ENCODE data around the gene VANGL2.
"Not testable (repeated sequence)": the region's sequence is repeated elsewhere in the genome, so short reads cannot be mapped to it uniquely, and the experiment has no call there.

The VANGL2 gene

DNA sequence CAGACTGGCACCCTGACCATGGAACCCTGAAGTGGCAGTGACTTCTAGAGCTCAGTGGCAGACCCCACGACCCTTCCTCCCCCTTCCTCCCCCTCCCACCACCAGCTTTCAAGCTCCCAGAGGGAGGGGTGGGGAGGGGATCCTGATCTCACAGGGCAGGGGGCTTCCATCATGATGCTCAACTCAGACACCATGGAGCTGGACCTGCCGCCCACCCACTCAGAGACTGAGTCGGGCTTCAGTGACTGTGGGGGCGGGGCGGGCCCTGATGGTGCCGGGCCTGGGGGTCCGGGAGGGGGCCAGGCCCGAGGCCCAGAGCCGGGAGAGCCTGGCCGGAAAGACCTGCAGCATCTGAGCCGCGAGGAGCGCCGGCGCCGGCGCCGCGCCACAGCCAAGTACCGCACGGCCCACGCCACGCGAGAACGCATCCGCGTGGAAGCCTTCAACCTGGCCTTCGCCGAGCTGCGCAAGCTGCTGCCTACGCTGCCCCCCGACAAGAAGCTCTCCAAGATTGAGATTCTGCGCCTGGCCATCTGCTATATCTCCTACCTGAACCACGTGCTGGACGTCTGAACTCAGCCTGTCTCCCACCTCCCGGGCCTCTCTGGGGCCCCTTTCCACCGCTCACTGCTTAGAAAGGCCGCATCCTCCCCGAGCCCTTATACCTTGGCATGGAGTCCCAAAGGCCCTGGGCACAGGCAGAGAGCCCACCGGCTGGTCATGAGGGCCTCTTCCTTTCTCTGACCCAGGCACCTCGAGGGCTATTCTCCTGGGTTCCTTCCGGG, 29.6 kb upstream of the VANGL2 start:
- no peak for DNase-seq

DNA sequence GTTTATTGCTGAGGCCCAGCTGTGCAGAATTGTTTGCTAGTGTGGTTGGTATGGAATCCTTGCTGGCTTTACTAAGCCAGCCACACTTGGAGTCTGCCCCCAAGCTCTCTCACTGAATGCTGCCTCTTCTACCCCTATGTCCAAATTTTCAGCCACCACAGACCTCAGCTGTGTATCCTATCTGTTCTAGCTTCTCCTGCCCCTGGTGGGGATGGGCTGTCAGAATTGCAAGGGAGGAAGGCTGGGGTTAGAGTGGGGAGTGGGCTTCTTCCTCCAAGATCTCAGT, 29.1 kb upstream of the VANGL2 start:
- DNase-seq, result no peak

DNA sequence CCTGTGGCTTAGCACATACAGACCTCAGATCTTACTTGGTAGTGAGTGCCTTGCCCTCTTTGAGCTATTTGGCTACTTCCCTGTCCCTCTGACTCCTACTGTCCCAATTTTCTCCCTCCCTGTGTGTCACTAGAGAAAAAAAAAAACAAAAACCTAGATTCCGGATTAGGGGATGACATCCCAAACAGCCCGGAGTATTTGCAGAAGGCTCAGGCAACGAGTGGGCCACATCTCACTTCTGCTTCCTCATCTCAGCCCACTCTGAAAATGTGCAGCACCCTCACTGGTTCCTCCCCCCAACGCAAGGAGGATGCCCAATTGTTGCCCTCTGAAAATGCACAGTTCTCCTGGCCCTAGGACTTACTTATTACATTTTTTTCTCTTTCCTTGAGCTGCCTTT, 28.6 kb upstream of the VANGL2 start:
- no peak for DNase-seq

DNA sequence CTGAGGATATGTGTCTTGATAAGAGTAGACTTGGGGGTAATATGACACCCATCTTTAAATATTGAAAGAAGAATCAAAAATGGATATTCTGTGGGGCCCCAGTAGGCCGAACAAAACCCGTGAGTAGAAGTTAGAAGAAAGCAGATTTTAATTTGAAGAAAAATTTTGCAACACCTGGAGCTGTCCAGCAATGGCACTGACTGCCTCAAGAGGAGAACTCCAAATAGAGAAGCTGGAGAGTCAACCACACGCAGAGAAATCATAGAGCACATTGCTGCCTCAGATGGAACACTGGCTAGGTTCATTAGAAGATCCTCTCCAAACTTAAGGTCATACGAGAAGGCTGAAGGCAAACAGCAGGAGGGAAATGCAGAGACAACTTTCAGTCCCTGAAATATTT, 26.7 kb upstream of the VANGL2 start:
- no peak for DNase-seq

DNA sequence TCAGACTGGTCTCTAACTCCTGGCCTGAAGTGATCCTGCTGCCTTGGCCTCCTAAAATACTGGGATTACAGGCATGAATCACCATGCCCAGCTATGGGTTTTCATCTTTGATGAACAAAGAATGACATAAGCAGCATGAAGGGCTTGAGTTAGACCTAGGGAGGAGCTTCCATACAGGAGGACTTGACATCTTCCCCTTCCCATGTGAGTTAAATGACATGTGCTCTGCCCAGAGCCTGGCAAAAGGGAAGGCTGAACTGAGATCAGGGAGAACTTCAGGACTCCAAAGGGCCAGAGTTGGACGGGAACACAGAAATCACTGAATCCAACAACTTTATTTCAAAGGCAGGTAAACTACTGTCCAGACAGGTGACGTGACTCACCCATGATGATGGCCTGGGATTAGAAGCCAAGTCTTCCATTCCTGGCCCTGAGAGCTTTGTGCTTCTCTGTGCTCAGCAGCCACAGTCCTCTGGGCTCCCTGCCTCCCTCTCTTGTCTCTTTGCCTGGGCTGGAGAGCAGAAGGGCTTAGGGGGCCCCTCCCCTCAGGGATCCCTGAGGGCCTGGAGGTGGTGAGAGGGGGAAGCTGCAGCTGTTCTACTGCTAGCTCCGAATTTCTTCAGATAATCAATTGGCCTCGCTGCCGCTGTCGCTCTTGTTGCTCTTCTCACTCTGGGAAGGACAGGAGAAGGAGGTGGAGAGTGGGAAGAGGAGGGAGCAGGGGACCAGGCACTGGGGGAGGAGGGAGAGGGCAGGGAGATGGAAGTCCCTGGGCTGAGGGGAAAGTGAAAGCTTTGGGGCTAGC, 25.9 kb upstream of the VANGL2 start:
- no peak for DNase-seq

DNA sequence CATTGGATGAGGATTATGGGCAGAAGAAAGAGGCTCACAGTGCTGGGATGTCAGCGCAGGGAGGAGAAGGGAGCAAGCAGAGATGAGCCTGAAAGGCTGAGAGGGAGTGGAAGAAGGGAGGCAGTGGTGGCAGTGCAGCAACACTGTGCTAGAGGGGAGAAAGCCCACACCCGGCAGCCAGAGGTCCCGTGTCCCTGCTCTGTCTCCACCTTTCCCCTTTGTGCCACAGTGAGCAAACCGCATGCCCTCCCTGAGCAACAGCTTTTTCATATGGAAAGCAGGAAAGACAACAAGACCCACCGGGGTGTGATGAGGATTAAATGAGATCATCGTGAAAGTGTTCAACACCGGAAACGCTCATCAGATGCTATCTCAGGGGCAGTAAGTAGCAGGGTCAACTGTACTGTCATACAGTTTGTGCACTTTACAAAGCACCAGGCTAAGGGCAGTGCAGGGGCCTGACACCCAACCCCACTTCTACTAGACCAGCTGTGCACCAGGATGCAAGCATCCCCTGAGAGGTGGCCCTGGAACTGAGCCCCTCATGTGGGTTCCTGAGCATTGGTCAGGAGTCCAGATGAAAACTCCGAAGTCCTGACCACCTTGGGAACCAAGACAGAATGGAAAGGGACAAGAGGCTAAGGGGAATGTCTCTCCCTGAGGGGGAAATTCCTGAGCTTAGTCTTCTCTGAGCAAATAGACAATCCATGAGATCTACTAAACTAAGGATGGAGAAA, 24.4 kb upstream of the VANGL2 start:
- no peak for DNase-seq

DNA sequence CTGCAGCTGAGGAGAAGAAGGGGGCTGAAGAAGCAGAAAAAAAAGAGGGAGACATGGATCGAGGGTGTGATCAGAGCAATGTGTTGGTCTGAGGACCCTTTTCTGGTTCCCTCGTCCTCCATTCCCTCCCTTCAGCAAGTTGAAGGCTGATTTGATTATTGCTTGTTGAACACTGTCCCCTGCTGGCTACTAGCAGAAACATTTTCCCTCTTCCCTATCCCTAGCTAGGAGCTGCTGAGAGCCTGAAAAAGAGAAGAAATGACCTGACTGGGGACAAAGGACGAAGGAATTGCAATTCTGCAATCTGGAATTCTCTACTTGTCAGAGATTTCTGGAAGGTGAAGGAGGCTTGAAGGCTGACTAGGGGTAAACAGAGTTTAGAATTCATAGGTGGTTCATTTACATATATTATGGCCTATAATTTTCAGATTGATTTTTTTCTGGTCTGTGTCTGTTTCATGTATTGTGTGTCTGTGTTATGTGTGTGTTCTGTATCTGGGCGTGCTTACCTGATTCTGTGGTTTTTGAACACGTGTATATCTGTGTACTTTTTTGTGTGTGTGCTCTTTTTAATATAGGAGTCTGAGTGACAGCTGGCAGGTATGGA, 23.7 kb upstream of the VANGL2 start:
- DNase-seq, result peak; percentile 57

DNA sequence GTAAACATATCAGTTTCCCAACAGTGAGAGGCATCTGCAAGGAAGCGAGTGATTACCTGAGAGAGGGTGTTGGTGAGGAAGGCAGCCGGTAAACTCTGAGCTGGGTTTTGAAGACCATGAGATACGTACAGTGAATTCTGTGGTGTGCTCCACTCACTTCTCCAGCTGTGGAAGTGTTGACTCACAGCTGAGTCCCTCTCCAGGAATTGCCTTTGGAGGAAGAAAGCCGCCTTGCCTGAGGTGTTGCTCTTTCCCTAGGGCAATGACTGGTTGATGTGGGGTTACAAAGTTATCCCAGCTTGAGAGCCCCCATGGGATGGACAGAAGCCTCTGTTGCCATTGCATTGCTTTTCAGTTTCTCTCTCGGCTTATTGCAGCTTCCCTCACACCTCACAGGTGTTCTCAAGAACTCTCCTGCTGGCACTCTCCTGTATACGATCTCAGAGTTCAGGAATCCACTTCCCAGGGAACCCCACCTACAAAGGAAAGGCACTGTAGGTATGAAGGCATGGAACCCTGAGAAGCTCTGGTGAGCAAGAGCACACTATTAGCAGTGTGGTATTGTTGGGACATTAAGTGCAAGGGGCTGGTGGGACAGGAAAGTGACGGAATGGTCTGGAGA, 22.7 kb upstream of the VANGL2 start:
- peak; percentile 40 for DNase-seq

DNA sequence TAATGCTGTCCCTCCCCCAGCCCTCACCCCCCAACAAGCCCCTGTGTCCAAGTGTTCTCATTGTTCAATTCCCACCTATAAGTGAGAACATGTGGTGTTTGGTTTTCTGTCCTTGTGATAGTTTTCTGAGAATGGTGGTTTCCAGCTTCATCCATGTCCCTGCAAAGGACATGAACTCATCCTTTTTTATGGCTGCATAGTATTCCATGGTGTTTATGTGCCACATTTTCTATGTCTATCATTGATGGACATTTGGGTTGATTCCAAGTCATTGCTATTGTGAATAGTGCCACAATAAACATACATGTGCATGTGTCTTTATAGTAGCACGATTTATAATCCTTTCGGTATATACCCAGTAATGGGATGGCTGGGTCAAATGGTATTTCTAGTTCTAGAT, 15.6 kb upstream of the VANGL2 start:
- DNase-seq, result not testable (repeated sequence)

DNA sequence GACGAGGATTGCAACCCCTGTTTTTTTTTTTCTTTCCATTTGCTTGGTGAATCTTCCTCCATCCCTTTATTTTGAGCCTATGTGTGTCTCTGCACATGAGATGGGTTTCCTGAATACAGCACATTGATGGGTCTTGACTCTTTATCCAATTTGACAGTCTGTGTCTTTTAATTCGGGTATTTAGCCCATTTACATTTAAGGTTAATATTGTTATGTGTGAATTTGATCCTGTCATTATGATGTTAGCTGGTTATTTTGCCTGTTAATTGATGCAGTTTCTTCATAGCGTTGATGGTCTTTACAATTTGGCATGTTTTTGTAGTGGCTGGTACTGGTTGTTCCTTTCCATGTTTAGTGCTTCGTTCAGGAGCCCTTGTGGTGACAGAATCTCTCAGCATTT, 12.0 kb upstream of the VANGL2 start:
- not testable (repeated sequence) for DNase-seq

DNA sequence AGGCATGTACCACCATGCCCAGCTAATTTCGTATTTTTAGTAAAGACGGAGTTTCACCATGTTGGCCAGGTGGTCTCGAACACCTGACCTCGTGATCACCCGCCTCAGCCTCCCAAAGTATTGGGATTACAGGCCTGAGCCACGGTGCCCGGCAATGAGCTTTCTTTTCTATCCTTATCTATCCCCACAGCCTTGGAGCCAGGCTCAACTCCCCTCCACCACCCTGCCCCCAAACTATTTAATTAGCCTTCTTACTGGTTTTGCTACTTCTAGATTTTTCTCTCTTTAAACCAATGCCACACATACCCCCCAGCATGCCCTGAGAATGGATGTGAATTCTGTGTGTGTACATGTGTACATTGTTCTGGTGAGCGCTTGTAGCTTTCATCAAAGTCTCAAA, 5.7 kb upstream of the VANGL2 start:
- no peak for DNase-seq

DNA sequence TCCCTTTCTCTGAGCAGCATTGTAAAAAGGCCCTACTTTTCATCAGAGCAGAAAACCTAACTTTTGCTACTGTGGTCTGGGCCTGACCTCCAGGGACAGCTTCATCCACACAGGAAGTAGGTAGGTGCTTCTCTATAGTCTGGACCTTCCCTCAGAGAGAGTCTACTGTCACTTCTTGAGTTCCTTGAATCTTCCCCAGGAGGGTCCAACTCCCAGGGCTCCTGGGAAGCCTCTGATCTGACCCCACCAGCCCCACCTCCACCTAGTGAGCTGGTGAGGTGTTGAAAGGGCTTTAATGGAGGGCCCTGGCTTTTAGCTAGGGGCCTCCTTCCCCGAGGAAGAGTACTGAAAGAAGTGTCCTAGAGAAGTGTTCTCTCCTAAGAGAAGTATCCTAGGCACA, 2.7 kb upstream of the VANGL2 start:
- DNase-seq, result no peak

DNA sequence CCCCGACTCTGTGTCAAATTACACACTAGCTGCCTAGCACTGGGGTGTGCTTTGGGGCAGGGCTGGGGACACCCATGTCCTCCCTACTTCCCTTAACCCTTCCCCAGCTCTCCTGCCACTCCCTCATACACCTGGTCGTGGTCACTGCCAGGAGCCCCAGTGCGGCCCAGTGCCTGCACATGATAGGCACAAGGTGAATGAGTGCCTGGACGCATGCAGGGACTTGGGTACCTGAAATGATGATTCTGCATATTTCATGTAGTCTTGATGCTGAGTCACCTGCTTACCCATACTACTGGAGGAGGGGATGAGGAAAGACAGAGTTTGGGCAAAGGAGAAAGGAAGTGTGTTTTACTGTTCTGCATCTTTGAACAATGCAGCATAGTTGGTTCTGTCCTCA, 1.5 kb upstream of the VANGL2 start:
- no peak for DNase-seq

DNA sequence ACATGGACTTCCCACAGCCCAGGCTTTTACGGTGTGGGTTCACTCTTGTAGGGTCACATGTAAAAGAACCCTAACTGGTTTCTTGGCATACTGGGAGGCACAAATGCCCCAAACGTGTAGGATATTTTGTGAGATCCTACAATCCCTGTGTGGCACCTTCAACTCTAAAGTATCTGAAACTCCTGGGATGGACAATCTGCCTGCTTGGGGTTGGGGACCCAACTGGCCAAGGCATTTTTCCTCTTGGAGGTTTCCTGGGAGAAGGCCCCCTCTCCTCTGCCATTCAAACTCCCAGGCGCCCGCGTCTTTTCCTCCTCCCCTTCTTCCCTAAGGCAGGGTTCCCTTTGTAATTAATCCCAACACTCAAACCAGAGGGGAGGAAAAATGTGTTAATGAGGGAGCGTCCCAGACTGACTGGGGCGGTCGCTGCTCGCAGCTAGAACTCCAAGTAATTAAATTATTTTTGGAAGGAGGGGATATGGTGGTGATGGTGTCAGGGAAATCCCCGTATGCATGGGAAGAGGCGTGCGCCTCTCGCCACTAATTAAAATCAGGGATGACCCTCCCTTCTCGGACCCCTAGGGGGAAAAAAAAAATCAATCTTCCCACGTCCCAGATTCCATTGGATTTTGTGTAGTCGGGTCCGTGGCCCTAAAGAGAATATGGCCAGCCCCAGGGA, 681 bp upstream of the VANGL2 start:
- DNase-seq, result no peak

DNA sequence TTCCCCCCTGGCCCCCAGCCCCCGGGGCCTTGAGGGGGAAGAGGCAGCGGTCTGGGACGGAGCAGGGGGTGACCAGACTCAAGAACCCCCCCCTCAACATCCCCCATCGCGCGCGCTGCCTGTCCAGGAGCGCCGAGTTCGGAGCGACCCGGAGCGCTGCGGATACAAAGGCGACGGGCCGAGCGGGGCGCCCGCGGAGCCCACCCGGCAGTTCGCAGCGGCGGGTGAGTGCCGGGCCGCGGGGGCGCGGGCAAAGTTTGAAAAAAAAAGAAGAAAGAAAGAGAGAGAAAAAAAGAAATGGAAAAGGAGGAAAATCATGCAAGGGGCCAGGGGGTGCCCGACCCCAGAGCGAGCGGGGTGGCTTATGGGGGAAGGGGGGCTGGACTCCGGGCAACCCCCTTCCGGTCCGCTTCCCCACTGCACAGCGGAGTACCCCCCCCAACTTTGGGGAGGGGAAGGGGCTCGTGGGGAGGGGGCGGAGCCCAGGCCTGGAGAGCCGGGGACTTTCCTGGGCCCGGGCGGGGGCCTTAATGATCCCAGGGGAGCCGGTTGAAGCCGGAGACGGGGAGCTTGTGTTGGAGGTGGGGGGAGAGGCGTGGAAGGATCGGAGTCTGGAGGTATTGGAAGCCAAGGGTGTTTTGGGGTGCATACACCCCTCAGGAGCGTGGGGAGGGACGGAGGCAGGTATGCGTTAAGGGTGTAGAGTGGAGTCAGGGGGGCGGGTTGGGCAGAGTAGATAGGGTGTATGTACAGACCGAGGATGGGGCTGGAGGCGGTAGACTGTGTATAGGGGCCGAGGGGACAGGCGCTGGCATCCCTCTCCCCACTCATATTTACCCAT, 502 bp downstream of the VANGL2 start:
- no peak for DNase-seq

DNA sequence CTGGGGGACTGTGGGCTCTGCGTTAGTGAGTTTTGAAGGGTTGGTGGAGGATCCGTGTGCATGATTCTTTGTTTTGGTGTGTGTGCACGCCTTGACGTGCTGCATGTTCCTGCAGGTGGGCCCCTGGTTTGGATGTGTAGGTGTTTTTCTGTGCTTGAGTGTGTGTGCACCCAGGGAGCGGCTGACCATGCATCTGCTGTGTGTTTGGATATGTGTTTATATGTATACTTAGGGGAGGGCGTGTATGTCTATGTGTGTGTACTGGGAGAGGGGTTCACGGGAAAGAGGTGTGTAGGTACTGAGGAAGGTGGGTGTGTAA, 1.1 kb downstream of the VANGL2 start:
- no peak for DNase-seq

DNA sequence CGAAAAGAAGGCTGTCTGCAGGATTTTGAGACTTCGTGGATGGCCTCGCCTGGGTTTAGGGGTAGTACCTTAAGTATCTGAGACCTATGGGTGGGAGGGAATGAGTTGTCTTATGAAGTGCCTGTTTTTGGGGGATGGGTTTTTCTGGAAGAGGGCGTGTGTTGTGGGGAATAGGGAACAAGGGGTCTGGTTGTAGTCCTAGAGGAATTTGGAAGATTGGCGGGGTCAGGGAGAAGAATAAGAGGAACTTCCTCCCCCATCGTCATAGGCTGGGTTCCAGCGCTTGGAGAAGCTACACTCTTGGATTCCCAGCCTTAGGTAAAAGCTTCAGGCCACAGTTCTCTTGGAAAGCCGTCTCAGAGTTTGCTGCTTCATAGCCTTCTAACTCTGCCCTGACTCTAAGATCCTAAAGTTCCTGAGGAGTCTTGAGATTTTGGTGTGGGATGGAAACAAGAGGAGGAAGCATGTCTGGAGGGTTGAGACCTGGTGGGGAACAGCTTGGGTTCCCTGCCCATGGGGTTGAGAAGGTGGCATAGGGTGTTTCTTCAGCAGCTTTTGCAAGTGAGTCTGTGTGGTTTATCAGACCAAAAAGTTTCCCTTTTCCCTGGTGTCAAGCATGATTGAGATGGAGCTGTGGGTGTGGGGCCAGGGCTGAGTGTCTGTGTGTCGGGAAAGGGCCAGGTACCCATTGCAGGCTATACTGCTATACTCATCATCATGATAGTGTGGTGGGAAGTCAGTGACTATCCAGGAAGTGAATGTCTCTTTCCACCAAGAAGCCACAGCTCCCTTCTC, 1.8 kb downstream of the VANGL2 start:
- no peak for DNase-seq

DNA sequence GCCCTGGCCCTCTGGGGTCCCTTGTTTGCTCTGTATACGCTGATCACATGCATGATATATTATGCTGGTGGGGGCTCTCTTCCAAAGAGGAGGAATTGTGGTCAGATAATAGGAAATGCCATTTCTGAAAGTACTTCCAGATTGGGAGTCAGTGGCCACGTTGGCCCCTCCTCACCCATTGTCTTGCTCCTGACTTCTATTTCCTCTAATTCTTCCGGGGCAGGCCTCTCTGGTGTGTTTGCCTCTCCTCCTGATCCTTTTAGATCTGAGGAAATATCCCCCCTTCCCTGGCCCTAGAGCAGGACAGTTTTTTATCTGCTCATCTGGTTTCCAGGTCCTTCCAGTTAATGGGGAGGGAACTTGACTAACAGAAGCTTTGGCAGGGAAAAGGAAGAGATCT, 2.9 kb downstream of the VANGL2 start:
- DNase-seq, result no peak

DNA sequence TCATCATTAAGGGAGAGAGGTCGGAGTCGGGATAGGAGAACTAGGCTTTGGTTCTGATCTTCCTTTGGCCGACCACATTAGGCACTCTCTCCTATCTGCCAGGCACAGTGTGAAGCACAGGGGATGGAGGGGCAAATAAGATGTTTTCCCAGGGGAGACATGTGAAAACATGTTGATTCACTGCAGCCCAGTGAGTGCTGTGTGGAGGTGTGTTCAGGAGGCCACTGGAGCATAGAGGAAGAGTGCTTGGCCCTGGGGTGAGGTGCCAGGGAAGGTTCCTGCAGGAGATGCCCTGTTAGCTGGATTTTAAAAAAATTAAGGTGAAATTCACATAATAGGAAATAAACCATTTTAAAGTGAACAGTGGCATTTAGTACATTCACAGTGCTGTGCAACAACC, 3.7 kb downstream of the VANGL2 start:
- no peak for DNase-seq

DNA sequence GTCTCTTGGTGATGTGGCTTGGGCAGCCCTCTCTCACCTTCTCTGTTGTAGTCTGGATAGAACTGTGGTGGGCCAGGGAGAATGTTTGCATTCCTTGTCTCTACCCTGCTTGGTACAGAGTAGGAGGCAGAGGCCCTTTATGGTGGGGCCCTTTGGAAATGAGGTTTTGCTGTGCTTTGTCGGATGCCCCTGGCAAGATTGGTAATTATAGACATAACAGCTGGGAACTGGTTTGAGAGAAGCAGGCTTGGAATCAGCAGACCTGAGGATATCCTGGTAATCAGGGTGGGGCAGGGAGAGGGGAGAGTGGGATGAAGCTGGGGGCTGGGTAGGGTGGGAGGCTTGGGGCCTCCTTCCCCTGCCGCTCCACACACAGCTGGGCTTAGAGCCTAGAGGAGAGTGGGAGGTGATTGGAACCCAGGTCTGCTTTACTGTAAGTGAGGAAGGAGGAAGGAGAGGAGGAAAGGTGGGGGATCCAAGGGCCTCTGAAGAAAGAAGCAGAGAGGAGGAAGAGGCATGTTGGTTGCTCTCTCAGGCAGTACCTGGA, 5.0 kb downstream of the VANGL2 start:
- no peak for DNase-seq
